ENCODE measurements around the gene SLC2A13.

Gene SLC2A13

DNA sequence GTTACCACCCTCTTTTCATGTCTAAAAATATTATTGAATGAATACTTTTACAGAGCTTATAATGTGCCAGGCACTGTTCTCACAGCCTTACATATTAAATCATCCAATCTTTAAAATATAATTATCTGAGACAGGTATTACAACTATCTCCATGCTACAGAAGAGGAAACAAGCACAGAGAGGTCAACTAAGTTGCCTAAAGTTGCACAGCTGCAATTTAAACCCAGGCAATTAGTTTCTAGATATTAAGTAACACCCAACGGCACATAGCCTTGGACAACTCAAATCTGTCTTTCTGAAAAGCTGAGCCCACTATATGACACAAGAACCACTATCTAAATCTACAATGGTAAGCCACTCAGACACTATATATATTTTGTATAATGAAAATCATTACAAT is 92.6 kb downstream of the SLC2A13 start:
- H3K27me3 ChIP-seq (ENCODE audit: insufficient read depth, low read length), result no peaks in the 10 kb centered on the region
- H3K4me1 ChIP-seq (ENCODE audit: insufficient read depth, low read length), result peaks cover 8% of the 10 kb centered on the region; the same call in 1 of the 2 replicates
- no peak overlapping the region for H3K9ac ChIP-seq (ENCODE audit: low read depth, low read length)
- no peak overlapping the region for H3K4me3 ChIP-seq (ENCODE audit: low read length)
- H3K9me3 ChIP-seq (ENCODE audit: insufficient read depth, low read depth, low read length), result no peaks in the 10 kb centered on the region
- no peaks in the 10 kb centered on the region for H3K36me3 ChIP-seq (ENCODE audit: insufficient read depth, low read depth, low read length)
- H3K27ac ChIP-seq (ENCODE audit: low read length), result no peak overlapping the region

- no peaks in the 10 kb centered on the region for H3K9me3 ChIP-seq (ENCODE audit: insufficient read depth, low read depth, low read length)
- no peaks in the 10 kb centered on the region for H3K27me3 ChIP-seq (ENCODE audit: insufficient read depth, low read length)
- H3K4me3 ChIP-seq (ENCODE audit: low read length), result no peak overlapping the region
- H3K36me3 ChIP-seq (ENCODE audit: insufficient read depth, low read depth, low read length), result no peaks in the 10 kb centered on the region
- H3K9ac ChIP-seq (ENCODE audit: low read depth, low read length), result no peak overlapping the region
- H3K27ac ChIP-seq (ENCODE audit: low read length), result no peak overlapping the region
- peaks cover 8% of the 10 kb centered on the region; the same call in 1 of the 2 replicates for H3K4me1 ChIP-seq (ENCODE audit: insufficient read depth, low read length)
Observed at GRCh38 chr12:40012711-40013110, 93.2 kb downstream of the SLC2A13 start.

DNA sequence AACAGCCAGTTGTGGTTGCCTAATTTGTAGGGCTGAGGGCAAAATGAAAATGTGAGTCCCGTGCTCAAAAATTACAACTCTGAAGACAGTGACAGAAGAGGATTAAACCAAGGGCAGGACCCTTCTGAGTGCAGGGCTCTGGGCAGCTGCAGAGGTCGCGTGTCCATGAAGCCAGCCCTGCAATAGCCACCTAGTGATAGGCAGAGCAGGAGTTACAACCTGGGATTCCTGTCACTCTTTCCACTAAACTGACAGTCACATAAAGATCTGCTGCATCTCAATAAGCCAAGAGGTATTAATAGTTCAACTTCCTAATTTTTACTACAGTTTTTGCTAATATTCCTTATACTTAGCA is 94.1 kb downstream of the SLC2A13 start:
- no peak overlapping the region for H3K9ac ChIP-seq (ENCODE audit: low read depth, low read length)
- no peaks in the 10 kb centered on the region for H3K36me3 ChIP-seq (ENCODE audit: insufficient read depth, low read depth, low read length)
- H3K9me3 ChIP-seq (ENCODE audit: insufficient read depth, low read depth, low read length), result no peaks in the 10 kb centered on the region
- peaks cover 8% of the 10 kb centered on the region; the same call in 1 of the 2 replicates for H3K4me1 ChIP-seq (ENCODE audit: insufficient read depth, low read length)
- H3K27ac ChIP-seq (ENCODE audit: low read length), result no peak overlapping the region
- H3K4me3 ChIP-seq (ENCODE audit: low read length), result no peak overlapping the region
- no peaks in the 10 kb centered on the region for H3K27me3 ChIP-seq (ENCODE audit: insufficient read depth, low read length)

DNA sequence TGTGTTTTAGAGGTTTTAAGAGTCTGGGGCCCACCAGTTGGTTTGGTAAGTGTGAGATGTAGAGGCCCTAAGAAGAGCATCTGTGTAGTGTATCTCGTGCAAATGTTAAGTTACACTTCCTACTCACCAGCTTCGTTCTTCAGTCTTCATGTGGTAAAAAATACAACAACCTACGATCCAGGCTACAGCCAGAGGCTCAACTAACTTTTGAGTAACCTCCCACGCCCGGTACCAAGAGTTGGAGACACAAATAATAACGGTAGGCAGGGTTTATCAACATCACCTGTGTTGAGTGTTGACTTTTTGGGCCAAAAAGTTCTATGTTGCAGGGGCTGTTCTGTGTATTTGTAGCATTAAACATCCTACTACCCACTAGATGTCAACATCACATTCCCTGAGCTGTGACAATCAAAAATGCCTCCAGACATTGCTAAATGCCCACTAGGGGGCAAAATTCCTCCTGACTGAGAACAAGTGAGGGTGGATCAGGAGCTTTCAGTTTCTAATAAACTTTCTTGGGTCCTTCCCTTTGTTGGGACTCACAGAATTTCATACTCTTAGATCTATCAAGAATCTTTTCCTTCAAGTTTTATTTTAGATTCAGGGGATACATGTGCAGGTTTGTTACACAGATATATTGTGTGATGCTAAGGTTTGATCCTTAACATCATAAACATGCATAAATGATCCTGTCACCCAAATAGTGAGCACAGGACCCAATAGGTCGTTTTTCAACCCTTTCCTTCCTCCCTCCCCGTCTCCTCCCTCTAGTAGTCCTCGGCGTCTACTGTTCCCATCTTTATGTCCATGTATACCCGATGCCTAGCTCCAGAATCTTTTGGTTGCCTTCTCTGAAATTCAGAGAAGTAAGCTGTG is 94.7 kb downstream of the SLC2A13 start:
- H3K36me3 ChIP-seq (ENCODE audit: insufficient read depth, low read depth, low read length), result no peaks in the 10 kb centered on the region
- no peaks in the 10 kb centered on the region for H3K27me3 ChIP-seq (ENCODE audit: insufficient read depth, low read length)
- H3K4me3 ChIP-seq (ENCODE audit: low read length), result no peak overlapping the region
- H3K27ac ChIP-seq (ENCODE audit: low read length), result no peak overlapping the region
- H3K9ac ChIP-seq (ENCODE audit: low read depth, low read length), result no peak overlapping the region
- H3K9me3 ChIP-seq (ENCODE audit: insufficient read depth, low read depth, low read length), result no peaks in the 10 kb centered on the region
- peaks cover 8% of the 10 kb centered on the region; the same call in 1 of the 2 replicates for H3K4me1 ChIP-seq (ENCODE audit: insufficient read depth, low read length)

- Histone ChIP-seq H3K36me3 (ENCODE audit: insufficient read depth, low read depth, low read length) (no peaks in the 10 kb centered on the region), H3K27me3 (ENCODE audit: insufficient read depth, low read length) (no peaks in the 10 kb centered on the region), H3K4me1 (ENCODE audit: insufficient read depth, low read length) (no peaks in the 10 kb centered on the region), H3K4me3 (ENCODE audit: low read length) (no peak overlapping the region), H3K9ac (ENCODE audit: low read depth, low read length) (no peak overlapping the region), H3K9me3 (ENCODE audit: insufficient read depth, low read depth, low read length) (peaks cover 21% of the 10 kb centered on the region), H3K27ac (ENCODE audit: low read length) (no peak overlapping the region)
Observed at GRCh38 chr12:40002178-40003169, 103.4 kb downstream of the SLC2A13 start.

- H3K4me3 ChIP-seq (ENCODE audit: low read length), result no peak overlapping the region
- H3K9me3 ChIP-seq (ENCODE audit: insufficient read depth, low read depth, low read length), result peaks cover 25% of the 10 kb centered on the region
- no peaks in the 10 kb centered on the region for H3K27me3 ChIP-seq (ENCODE audit: insufficient read depth, low read length)
- no peaks in the 10 kb centered on the region for H3K4me1 ChIP-seq (ENCODE audit: insufficient read depth, low read length)
- no peaks in the 10 kb centered on the region for H3K36me3 ChIP-seq (ENCODE audit: insufficient read depth, low read depth, low read length)
- no peak overlapping the region for H3K27ac ChIP-seq (ENCODE audit: low read length)
- H3K9ac ChIP-seq (ENCODE audit: low read depth, low read length), result no peak overlapping the region
Observed at GRCh38 chr12:40001406-40001805, 104.5 kb downstream of the SLC2A13 start.

GRCh38 chr12:40000884-40001283 is 105.0 kb downstream of the SLC2A13 start:
- Histone ChIP-seq H3K4me3 (ENCODE audit: low read length) (no peak overlapping the region), H3K27me3 (ENCODE audit: insufficient read depth, low read length) (no peaks in the 10 kb centered on the region), H3K4me1 (ENCODE audit: insufficient read depth, low read length) (no peaks in the 10 kb centered on the region), H3K9me3 (ENCODE audit: insufficient read depth, low read depth, low read length) (peaks cover 25% of the 10 kb centered on the region), H3K9ac (ENCODE audit: low read depth, low read length) (no peak overlapping the region), H3K36me3 (ENCODE audit: insufficient read depth, low read depth, low read length) (no peaks in the 10 kb centered on the region), H3K27ac (ENCODE audit: low read length) (no peak overlapping the region)

DNA sequence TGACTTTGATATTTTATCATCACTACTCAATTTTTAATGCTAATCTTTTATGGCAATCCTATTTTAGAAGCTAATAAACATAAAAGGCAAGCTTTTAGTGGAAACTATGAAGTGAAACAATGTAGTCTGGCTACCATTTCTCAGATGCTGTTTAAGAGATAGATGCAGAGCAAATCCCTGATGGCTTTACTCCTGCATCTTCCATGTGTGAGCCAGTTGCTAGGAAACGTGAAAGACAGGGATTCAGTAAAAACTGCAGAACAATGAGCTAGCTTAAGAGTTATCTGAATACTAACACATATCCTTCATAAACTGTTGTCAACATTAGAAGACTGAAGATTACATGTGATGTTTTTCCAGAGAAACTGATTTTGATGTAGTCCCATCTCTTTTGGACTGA is 112.6 kb downstream of the SLC2A13 start:
- Histone ChIP-seq H3K4me1 (ENCODE audit: insufficient read depth, low read length) (peaks cover 3% of the 10 kb centered on the region; the same call in 1 of the 2 replicates), H3K27me3 (ENCODE audit: insufficient read depth, low read length) (no peaks in the 10 kb centered on the region)

DNA sequence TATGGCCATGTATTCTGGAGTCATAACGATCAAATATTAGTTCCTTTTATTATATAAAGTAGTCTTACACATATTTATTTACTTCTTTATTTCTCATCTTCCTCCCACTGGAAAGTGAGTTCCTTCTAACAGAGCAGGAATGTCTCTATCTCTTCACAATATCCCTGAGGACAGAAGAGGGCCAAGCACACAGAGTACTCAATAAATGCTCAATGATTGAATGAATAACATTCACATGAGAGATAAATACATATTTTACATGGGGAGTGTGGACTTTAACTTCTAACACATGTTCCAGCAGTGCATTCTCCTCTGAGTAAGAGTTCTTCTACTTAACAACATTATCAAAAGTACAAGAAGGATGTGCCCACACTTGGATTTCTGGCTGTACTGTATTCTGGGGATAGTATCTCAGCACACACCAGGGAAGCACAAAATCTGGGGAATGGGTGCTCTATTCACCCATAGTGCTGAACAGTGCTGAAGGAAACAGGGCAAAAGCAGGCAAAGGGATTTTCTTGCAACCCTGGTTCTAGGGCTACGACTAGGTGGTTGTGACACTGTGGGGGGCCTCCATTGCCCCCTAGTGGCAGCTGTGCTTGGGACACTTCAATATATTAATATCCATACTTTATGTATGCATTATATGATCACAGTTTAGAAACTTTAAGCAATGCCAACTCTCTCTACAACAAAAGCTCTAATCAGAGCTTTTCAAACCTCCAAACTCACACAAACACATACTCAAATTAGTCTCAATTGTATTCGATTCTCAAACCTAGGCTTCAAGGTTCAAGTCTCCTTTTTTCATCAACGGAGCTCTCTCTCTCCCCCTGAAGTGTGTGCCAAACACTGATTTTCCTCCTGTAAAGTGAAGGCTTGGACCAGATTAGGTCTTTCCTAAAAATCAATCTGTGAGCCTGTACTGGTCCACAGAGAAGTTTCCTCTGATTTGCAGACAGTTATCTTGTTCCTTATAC is 115.5 kb downstream of the SLC2A13 start:
- H3K27me3 ChIP-seq (ENCODE audit: insufficient read depth, low read length), result no peaks in the 10 kb centered on the region
- H3K9me3 ChIP-seq (ENCODE audit: insufficient read depth, low read depth, low read length), result no peaks in the 10 kb centered on the region
- no peak overlapping the region for H3K4me3 ChIP-seq (ENCODE audit: low read length)
- H3K9ac ChIP-seq (ENCODE audit: low read depth, low read length), result no peak overlapping the region
- H3K36me3 ChIP-seq (ENCODE audit: insufficient read depth, low read depth, low read length), result no peaks in the 10 kb centered on the region
- no peak overlapping the region for H3K27ac ChIP-seq (ENCODE audit: low read length)
- H3K4me1 ChIP-seq (ENCODE audit: insufficient read depth, low read length), result peaks cover 3% of the 10 kb centered on the region; the same call in 1 of the 2 replicates

More for the DNA sequence above, 112.6 kb downstream of the SLC2A13 start:
- Histone ChIP-seq H3K9ac (ENCODE audit: low read depth, low read length) (no peak overlapping the region), H3K36me3 (ENCODE audit: insufficient read depth, low read depth, low read length) (no peaks in the 10 kb centered on the region), H3K4me3 (ENCODE audit: low read length) (no peak overlapping the region), H3K27ac (ENCODE audit: low read length) (no peak overlapping the region), H3K9me3 (ENCODE audit: insufficient read depth, low read depth, low read length) (peaks cover 10% of the 10 kb centered on the region; the same call in 1 of the 2 replicates)

GRCh38 chr12:39989501-39989900 is 116.4 kb downstream of the SLC2A13 start:
- Histone ChIP-seq H3K4me1 (ENCODE audit: insufficient read depth, low read length) (peaks cover 3% of the 10 kb centered on the region; the same call in 1 of the 2 replicates), H3K27ac (ENCODE audit: low read length) (no peak overlapping the region), H3K36me3 (ENCODE audit: insufficient read depth, low read depth, low read length) (no peaks in the 10 kb centered on the region), H3K4me3 (ENCODE audit: low read length) (no peak overlapping the region), H3K27me3 (ENCODE audit: insufficient read depth, low read length) (no peaks in the 10 kb centered on the region), H3K9me3 (ENCODE audit: insufficient read depth, low read depth, low read length) (no peaks in the 10 kb centered on the region), H3K9ac (ENCODE audit: low read depth, low read length) (no peak overlapping the region)

DNA sequence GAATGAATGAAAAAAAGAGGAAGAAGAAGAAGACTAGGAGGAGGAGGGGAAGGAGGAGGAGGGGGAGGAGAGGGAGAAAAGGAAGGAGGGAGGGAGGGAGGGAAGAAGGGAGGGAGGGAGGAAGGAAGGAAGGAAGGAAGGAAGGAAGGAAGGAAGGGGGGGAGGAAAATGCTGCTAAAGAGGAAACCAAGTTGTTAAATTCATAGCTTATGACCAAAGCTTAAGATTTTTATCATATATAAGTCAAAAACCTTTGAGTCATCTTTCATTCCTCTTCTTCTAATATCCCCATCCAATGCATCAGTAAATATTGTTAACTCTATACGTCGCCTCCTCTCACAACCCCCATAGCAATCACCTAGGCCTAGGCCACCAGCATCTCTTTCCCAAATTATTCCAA is 117.3 kb downstream of the SLC2A13 start:
- Histone ChIP-seq H3K9me3 (ENCODE audit: insufficient read depth, low read depth, low read length) (no peaks in the 10 kb centered on the region), H3K27ac (ENCODE audit: low read length) (no peak overlapping the region)

More for the DNA sequence above, 117.3 kb downstream of the SLC2A13 start:
- H3K27me3 ChIP-seq (ENCODE audit: insufficient read depth, low read length), result no peaks in the 10 kb centered on the region
- H3K4me3 ChIP-seq (ENCODE audit: low read length), result no peak overlapping the region
- H3K4me1 ChIP-seq (ENCODE audit: insufficient read depth, low read length), result peaks cover 3% of the 10 kb centered on the region; the same call in 1 of the 2 replicates
- no peaks in the 10 kb centered on the region for H3K36me3 ChIP-seq (ENCODE audit: insufficient read depth, low read depth, low read length)
- H3K9ac ChIP-seq (ENCODE audit: low read depth, low read length), result no peak overlapping the region

Measured in iPS-20b (cell line).